ENCODE data around the gene CRX.

GRCh38 chr19:47853003-47853402 lies 31.3 kb downstream of the CRX start:
- no peak for TF ChIP-seq POLR2A (IDR thresholded peaks at IDR 0.05)
- TF ChIP-seq CTCF (IDR thresholded peaks at IDR 0.05): no peak

Measured in uterus (tissue), 2 donors.